Liver (tissue), 3 donors: ENCODE measurements around the gene TSHZ2.

Experiments used
- CTCF ChIP-seq: fragments of 150-350 bp; IDR thresholded peaks from 2 replicates; pipeline ENCODE4 v1.5.1; 2017; ENCODE audit warnings: improper control_type of control experiment, low read depth, low read length; ENCODE audit not compliant: missing input control
- EGR1 ChIP-seq, 2 donors: IDR thresholded peaks; 2 replicates each; pipeline ENCODE4 v1.6.1; 2016 to 2018; ENCODE audit warnings: antibody characterized with exemption in 2 of 2, low read depth in 2 of 2
- HNF4A ChIP-seq, 2 donors: conservative IDR thresholded peaks; 2 replicates each; pipeline ENCODE4 v1.6.1; 2016; ENCODE audit warnings: antibody characterized with exemption in 2 of 2, mild to moderate bottlenecking in 2 of 2
- RAD21 ChIP-seq, 2 donors: IDR thresholded peaks; 2 replicates each; pipeline ENCODE4 v1.6.1; 2016; ENCODE audit warnings: antibody characterized with exemption in 2 of 2, mild to moderate bottlenecking in 2 of 2
- REST ChIP-seq: IDR thresholded peaks from 2 replicates; pipeline ENCODE4 v1.6.1; 2016; ENCODE audit warnings: antibody characterized with exemption, mild to moderate bottlenecking
- SP1 ChIP-seq: IDR thresholded peaks from 2 replicates; pipeline ENCODE4 v1.6.1; 2018; ENCODE audit warnings: antibody characterized with exemption, mild to moderate bottlenecking
- TF ChIP-seq, protein P1 (sequence below): IDR thresholded peaks from 2 replicates; pipeline ENCODE4 v1.6.1; 2016; ENCODE audit warnings: antibody characterized with exemption
- TF ChIP-seq, protein P2 (sequence below): IDR thresholded peaks from 2 replicates; pipeline ENCODE4 v1.6.1; 2016; ENCODE audit warnings: antibody characterized with exemption
- TF ChIP-seq, protein P3 (sequence below): IDR thresholded peaks from 2 replicates; pipeline ENCODE4 v1.6.1; 2016; ENCODE audit warnings: antibody characterized with exemption
- donor health status: healthy.
- donor health status: healthy.

DNA sequence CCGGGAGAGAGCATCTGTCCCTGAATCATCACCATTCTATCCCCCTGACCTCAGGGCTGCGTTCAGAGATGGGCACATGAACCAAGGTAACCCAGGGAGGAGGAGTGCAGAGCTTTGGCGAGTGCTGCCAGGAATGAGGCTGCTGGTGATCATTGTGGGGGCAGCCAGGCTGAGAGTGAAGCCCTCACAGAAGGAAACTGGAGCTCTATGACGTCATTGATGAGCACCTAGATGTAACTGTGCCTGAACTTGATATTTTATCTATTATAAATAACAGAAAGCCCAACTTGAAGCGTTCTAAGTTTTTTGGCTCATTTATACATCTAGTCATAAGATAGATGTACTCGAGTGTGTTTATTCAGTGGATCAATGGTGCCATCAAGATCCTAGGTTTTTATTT is 17.3 kb upstream of the TSHZ2 start:
- TF ChIP-seq, protein P1, sequence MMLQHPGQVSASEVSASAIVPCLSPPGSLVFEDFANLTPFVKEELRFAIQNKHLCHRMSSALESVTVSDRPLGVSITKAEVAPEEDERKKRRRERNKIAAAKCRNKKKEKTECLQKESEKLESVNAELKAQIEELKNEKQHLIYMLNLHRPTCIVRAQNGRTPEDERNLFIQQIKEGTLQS = no peak
- TF ChIP-seq CTCF = no peak
- no peak for TF ChIP-seq HNF4A (conservative IDR thresholded peaks at IDR 0.05)
- no peak for TF ChIP-seq EGR1 (IDR thresholded peaks at IDR 0.05; ENCODE audit: low read depth in 2 of 2)
- TF ChIP-seq REST = no peak
- TF ChIP-seq RAD21 (IDR thresholded peaks at IDR 0.05) = no peak
- no peak for TF ChIP-seq SP1
- TF ChIP-seq, protein P2, sequence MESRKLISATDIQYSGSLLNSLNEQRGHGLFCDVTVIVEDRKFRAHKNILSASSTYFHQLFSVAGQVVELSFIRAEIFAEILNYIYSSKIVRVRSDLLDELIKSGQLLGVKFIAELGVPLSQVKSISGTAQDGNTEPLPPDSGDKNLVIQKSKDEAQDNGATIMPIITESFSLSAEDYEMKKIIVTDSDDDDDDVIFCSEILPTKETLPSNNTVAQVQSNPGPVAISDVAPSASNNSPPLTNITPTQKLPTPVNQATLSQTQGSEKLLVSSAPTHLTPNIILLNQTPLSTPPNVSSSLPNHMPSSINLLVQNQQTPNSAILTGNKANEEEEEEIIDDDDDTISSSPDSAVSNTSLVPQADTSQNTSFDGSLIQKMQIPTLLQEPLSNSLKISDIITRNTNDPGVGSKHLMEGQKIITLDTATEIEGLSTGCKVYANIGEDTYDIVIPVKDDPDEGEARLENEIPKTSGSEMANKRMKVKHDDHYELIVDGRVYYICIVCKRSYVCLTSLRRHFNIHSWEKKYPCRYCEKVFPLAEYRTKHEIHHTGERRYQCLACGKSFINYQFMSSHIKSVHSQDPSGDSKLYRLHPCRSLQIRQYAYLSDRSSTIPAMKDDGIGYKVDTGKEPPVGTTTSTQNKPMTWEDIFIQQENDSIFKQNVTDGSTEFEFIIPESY = no peak
- TF ChIP-seq, protein P3, sequence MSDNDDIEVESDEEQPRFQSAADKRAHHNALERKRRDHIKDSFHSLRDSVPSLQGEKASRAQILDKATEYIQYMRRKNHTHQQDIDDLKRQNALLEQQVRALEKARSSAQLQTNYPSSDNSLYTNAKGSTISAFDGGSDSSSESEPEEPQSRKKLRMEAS = no peak
